DOHH2 (cell line): Measurements from ENCODE around the gene KCNE1.

ENCODE experiments used
- H3F3A ChIP-seq: fragments of 200-600 bp; sonication (generic), shearing (Covaris generic); 2 replicates; pipeline ENCODE4 v1.6.0; 2016; ENCODE audit warnings: antibody characterized with exemption, mild to moderate bottlenecking; ENCODE audit not compliant: control insufficient read depth, insufficient read depth
- H3K27ac ChIP-seq: fragments of 200-600 bp; sonication (generic); 2 replicates; pipeline ENCODE4 v1.5.1; 2014; ENCODE audit warnings: low read depth, mild to moderate bottlenecking, low read length, moderate library complexity
- H3K27me3 ChIP-seq: fragments of 200-600 bp; sonication (generic); 2 replicates; pipeline ENCODE4 v1.6.1; 2014; ENCODE audit warnings: mild to moderate bottlenecking, low read length, mixed read lengths; ENCODE audit not compliant: control insufficient read depth
- H3K36me3 ChIP-seq: fragments of 200-600 bp; sonication (generic); 2 replicates; pipeline ENCODE4 v1.6.1; 2014; ENCODE audit warnings: mild to moderate bottlenecking, low read length, moderate library complexity, mixed read lengths; ENCODE audit not compliant: control insufficient read depth
- H3K4me1 ChIP-seq: fragments of 200-600 bp; sonication (generic); 2 replicates; pipeline ENCODE4 v1.6.1; 2014; ENCODE audit warnings: mild to moderate bottlenecking, low read length, mixed read lengths; ENCODE audit not compliant: control insufficient read depth
- H3K4me2 ChIP-seq: fragments of 200-600 bp; sonication (generic); 2 replicates; pipeline ENCODE4 v1.6.0; 2014; ENCODE audit warnings: mild to moderate bottlenecking, low read length, moderate library complexity
- H3K4me3 ChIP-seq: fragments of 200-600 bp; sonication (generic); 2 replicates; pipeline ENCODE4 v1.5.1; 2014; ENCODE audit warnings: mild to moderate bottlenecking, low read length, mixed read lengths
- H3K79me2 ChIP-seq: fragments of 200-600 bp; sonication (generic); 2 replicates; pipeline ENCODE4 v1.6.1; 2014; ENCODE audit warnings: mild to moderate bottlenecking, low read length, mixed read lengths; ENCODE audit not compliant: control insufficient read depth
- H3K9me2 ChIP-seq: fragments of 200-600 bp; sonication (generic); replicated peaks from 2 replicates; pipeline ENCODE4 v1.6.1; 2014; ENCODE audit warnings: mild to moderate bottlenecking, low read length, mixed read lengths; ENCODE audit not compliant: control insufficient read depth
- H3K9me3 ChIP-seq: fragments of 200-600 bp; sonication (generic); 2 replicates; pipeline ENCODE4 v1.6.1; 2014; ENCODE audit warnings: antibody characterized with exemption, low read length, mixed read lengths; ENCODE audit not compliant: control insufficient read depth, insufficient read depth
- H4K20me1 ChIP-seq: fragments of 200-600 bp; sonication (generic); 2 replicates; pipeline ENCODE4 v1.6.0; 2014; ENCODE audit warnings: low read depth, mild to moderate bottlenecking, antibody characterized with exemption, low read length, moderate library complexity; ENCODE audit not compliant: control insufficient read depth, insufficient read depth
- EZH2phosphoT487 ChIP-seq: fragments of 200-600 bp; sonication (generic); IDR thresholded peaks from 2 replicates; pipeline ENCODE4 v1.6.1; 2017; ENCODE audit warnings: borderline replicate concordance, mild to moderate bottlenecking, antibody characterized with exemption, low read length, moderate library complexity, mixed read lengths
- TF ChIP-seq, protein P1 (sequence below): fragments of 200-600 bp; sonication (generic); IDR thresholded peaks from one replicate; pipeline ENCODE4 v1.5.1; 2014; ENCODE audit warnings: antibody characterized with exemption, mild to moderate bottlenecking, low read depth, low read length; ENCODE audit not compliant: poor library complexity, severe bottlenecking

KCNE1 gene

DNA sequence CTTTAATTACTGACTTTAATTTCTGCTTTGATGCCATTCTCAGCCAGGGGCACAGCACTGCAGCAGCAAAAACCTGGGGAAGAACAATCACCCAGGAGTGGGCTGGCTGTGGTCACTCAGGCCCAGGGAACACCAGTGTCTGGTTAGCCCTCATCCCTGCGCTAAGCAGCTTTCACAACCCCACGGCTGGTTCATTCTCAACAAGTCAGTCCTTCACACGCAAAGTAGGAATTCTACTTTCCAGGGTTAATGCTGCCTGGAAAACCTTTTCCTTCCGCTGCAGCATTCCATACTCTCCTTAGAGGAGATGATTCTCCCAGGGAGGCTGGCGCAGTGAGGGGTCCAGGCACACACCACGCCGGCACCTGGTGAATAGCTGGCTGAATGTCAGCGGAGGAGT is 24.3 kb upstream of the KCNE1 start:
- Histone ChIP-seq H3K9me2 (no peaks in the 10 kb centered on the region), H3K27ac (no peak overlapping the region), H3K4me1 (no peaks in the 10 kb centered on the region), H3K27me3 (no peaks in the 10 kb centered on the region), H3K79me2 (no peaks in the 10 kb centered on the region), H4K20me1 (no peaks in the 10 kb centered on the region), H3K36me3 (no peaks in the 10 kb centered on the region), H3K4me2 (no peak overlapping the region), H3F3A (no peaks in the 10 kb centered on the region), H3K9me3 (no peaks in the 10 kb centered on the region), H3K4me3 (no peak overlapping the region)
- no peak for TF ChIP-seq EZH2phosphoT487
- TF ChIP-seq, protein P1, sequence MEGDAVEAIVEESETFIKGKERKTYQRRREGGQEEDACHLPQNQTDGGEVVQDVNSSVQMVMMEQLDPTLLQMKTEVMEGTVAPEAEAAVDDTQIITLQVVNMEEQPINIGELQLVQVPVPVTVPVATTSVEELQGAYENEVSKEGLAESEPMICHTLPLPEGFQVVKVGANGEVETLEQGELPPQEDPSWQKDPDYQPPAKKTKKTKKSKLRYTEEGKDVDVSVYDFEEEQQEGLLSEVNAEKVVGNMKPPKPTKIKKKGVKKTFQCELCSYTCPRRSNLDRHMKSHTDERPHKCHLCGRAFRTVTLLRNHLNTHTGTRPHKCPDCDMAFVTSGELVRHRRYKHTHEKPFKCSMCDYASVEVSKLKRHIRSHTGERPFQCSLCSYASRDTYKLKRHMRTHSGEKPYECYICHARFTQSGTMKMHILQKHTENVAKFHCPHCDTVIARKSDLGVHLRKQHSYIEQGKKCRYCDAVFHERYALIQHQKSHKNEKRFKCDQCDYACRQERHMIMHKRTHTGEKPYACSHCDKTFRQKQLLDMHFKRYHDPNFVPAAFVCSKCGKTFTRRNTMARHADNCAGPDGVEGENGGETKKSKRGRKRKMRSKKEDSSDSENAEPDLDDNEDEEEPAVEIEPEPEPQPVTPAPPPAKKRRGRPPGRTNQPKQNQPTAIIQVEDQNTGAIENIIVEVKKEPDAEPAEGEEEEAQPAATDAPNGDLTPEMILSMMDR, result no peak

- Histone ChIP-seq H4K20me1 (no peaks in the 10 kb centered on the region), H3K9me3 (no peaks in the 10 kb centered on the region), H3K4me2 (no peak overlapping the region), H3K27me3 (no peaks in the 10 kb centered on the region), H3K79me2 (no peaks in the 10 kb centered on the region), H3K4me3 (no peak overlapping the region), H3K36me3 (no peaks in the 10 kb centered on the region), H3K9me2 (no peaks in the 10 kb centered on the region), H3K27ac (no peak overlapping the region), H3F3A (no peaks in the 10 kb centered on the region), H3K4me1 (no peaks in the 10 kb centered on the region)
- TF ChIP-seq EZH2phosphoT487, result no peak
- TF ChIP-seq, protein P1, result no peak
Measured at GRCh38 chr21:34535886-34536285, 23.9 kb upstream of the KCNE1 start.

DNA sequence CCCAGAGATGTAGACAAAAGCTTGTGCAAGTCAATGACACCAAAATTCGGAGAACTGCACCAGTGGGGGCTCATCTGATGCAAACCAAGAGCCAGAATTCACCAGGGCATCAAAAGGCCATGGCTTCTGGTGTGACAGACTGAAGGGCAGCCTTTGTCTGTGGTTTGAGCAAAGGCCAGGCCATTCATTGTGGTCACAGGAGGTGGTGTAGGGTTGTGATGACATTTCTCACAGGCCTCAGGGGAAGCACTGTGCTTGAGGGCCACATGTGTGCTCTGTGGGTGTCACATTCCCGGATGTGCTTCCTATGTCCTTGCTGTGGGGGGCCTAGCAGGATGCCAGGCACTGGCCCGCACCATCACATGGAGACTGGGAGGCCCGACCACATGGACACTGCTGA is 22.5 kb upstream of the KCNE1 start:
- Histone ChIP-seq H3K79me2 (no peaks in the 10 kb centered on the region), H3K36me3 (no peaks in the 10 kb centered on the region), H3K27ac (no peak overlapping the region), H3F3A (no peaks in the 10 kb centered on the region), H3K9me2 (no peaks in the 10 kb centered on the region), H3K4me1 (no peaks in the 10 kb centered on the region), H3K9me3 (no peaks in the 10 kb centered on the region), H3K4me3 (no peak overlapping the region), H3K27me3 (peaks cover 7% of the 10 kb centered on the region), H3K4me2 (no peak overlapping the region), H4K20me1 (no peaks in the 10 kb centered on the region)
- TF ChIP-seq EZH2phosphoT487, result no peak
- TF ChIP-seq, protein P1, result no peak

GRCh38 chr21:34533938-34534337 is 21.9 kb upstream of the KCNE1 start:
- no peak overlapping the region for H3K27ac ChIP-seq
- H3K4me2 ChIP-seq, result no peak overlapping the region
- TF ChIP-seq, protein P1, result no peak
- no peak for TF ChIP-seq EZH2phosphoT487
- H3K4me1 ChIP-seq, result no peaks in the 10 kb centered on the region
- no peaks in the 10 kb centered on the region for H3K36me3 ChIP-seq
- H3K4me3 ChIP-seq, result no peak overlapping the region
- no peaks in the 10 kb centered on the region for H3K9me2 ChIP-seq
- H3K9me3 ChIP-seq, result no peaks in the 10 kb centered on the region
- H3F3A ChIP-seq, result no peaks in the 10 kb centered on the region
- no peaks in the 10 kb centered on the region for H3K79me2 ChIP-seq
- H3K27me3 ChIP-seq, result peaks cover 13% of the 10 kb centered on the region
- H4K20me1 ChIP-seq, result no peaks in the 10 kb centered on the region
